AG08395 (cell line): ENCODE results near the gene CST6.

Experiments used
- DNase-seq: peaks from one replicate; pipeline ENCODE4 v3.0.0; 2012; ENCODE audit warnings: mixed read lengths, low spot score

Gene CST6, protein sequence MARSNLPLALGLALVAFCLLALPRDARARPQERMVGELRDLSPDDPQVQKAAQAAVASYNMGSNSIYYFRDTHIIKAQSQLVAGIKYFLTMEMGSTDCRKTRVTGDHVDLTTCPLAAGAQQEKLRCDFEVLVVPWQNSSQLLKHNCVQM

DNA sequence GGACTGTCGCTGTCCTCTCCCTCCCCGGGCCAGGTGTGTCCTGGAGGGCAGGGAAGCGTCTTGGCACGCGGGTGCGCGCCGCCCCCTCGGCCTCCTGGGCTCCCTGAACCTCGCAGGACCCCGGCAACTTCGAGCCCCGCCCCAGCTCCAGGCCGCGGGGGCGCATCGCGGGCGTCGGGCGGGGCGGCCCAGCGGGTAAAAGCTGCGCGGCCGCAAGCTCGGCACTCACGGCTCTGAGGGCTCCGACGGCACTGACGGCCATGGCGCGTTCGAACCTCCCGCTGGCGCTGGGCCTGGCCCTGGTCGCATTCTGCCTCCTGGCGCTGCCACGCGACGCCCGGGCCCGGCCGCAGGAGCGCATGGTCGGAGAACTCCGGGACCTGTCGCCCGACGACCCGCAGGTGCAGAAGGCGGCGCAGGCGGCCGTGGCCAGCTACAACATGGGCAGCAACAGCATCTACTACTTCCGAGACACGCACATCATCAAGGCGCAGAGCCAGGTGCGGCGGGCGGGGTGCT is at the start of gene CST6:
TSS of gene CST6 (plus strand) at position 224 of the 519 bp plus-strand sequence. CDS start at position 261, 37 bp downstream.
- no peak for DNase-seq

DNA sequence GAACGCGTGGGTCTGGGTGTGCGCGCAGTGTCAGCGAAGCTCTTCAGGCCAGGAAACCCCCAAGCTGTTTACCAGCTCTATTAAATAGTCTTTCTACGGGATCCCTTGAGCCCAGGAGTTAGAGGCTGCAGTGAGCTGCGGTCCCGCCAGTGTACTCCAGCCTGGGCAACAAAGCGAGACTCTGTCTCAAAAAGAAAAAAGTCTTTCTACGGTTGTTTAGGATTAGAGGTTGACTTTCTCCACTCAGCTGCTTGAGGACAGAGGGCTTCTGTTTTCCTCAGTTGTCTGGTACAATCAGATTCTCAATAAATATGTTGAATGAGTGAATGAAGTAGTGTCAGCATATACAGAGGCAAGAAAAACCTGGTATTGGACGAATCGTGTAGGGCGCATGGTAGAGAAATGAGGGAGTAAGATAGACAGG is 49.7 kb upstream of the CST6 start:
- no peak for DNase-seq

DNA sequence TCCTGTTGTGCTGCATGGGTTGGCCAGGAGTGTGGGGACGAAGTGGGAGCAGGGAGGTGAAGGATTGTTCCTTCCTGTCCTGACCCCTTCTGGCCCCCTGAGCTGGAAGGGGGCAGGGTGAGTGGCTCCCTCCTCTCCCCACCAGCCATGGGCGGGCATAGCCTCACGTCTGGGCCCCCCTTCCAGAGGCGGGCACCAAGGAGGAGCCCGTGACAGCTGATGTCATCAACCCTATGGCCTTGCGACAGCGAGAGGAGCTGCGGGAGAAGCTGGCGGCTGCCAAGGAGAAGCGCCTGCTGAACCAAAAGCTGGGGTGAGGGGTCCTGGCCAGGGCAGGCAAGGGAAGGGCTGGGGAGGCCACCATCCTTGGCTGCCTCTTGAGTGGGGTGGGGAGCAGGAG is 46.9 kb upstream of the CST6 start:
- no peak for DNase-seq

DNA sequence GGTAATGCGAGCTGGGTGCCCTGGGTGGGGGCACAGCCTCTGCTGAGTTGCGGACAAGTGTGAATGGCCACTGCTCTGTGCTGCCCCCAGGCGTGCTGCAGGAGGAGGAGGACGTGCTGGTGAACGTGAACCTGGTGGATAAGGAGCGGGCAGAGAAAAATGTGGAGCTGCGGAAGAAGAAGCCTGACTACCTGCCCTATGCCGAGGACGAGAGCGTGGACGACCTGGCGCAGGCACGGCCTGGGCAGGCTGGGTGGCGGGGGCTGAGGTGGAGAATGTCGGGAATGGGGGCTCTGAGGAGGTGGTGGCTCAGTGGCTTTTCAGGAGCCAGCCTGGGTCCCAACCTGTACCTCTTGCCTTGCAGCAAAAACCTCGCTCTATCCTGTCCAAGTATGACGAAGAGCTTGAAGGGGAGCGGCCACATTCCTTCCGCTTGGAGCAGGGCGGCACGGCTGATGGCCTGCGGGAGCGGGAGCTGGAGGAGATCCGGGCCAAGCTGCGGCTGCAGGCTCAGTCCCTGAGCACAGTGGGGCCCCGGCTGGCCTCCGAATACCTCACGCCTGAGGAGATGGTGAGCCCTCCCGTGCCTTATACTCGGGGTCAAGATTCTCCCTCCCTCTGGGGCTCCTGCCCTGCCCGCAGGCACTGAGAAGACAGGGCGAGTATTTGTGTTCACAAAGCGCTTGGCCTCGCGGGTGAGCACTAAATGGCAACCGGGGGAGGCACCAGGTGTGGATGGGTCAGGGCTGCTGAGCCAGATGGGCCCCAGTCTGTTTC is 45.6 kb upstream of the CST6 start:
- no peak for DNase-seq

DNA sequence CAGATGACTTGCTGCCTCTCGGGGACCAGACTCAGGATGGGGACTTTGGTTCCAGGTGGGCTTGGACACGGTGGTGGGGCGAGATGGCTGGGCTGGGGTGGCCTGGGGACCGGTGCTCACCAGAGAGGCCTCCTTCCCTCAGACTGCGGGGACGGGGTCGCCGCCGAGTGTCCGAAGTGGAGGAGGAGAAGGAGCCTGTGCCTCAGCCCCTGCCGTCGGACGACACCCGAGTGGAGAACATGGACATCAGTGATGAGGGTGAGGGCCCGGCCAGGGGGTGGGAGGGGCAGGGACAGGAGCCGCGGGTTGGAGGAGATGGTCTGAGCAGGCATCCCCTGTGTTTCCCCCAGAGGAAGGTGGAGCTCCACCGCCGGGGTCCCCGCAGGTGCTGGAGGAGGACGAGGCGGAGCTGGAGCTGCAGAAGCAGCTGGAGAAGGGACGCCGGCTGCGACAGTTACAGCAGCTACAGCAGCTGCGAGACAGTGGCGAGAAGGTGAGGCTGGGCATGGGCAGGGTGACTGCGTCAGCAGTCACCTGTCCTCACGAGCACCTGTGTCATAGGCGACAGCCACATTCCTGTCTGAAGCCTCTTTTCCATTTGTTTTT is 44.4 kb upstream of the CST6 start:
- DNase-seq = no peak

DNA sequence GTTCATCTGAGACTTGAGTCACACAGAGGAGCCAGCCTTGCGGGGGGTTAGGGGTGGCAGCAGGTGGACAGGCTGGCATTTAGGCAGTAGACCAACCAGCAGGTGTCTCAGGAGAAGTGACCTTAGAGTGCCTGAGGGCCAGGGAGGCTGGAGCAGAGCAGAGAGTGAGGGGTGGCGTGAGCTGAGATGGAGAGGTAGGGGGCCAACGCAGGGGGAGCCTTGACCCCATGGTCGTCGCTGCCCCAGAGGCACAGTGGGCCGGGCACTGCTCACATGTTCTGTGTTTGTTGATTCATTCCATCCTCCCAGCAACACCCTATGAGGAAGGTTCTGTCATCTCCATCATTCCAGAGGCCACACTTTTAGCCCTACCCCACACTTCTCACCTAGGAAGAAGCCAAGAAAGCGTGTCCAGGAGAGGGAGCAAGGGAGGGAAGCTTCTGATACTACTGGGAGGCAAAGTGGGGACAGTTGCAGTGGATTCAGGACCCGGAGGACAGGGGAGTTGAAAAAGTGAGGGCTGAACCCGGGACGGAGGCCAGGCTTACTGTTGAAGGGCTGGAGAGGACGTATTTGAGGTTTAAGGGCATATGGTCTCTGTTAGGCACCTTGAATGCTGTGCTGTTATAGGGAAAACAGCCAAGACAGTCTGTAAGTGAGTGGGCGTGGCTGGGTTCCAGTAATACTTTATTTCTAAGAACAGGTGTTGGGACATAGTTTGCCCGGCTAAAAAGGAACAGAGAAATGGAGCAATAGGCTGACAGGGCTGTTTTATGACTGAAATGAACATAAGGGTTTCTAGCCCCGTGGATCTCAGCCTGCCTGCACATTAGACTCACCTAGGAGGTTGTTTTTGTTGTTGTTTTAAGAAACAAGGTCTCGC is 43.0 kb upstream of the CST6 start:
- no peak for DNase-seq

DNA sequence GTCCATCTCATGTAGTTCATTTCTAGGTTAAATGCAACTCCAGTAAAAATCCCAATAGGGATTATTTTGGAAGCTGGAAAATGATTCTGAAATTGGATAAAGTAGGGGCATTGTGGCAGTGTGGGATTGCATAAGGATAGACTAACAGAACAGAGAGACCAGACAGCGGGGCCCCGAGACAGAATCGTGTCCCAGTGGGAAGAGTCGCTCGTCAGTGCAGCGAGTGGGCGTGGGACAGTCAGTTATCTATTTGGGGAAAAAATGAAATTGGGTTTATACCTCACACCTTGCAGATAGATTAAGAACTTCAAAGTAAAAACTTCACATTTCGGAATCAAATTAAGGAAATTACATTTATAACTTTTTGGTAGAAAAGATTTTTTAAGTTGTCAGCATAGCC is 39.7 kb upstream of the CST6 start:
- DNase-seq = no peak

DNA sequence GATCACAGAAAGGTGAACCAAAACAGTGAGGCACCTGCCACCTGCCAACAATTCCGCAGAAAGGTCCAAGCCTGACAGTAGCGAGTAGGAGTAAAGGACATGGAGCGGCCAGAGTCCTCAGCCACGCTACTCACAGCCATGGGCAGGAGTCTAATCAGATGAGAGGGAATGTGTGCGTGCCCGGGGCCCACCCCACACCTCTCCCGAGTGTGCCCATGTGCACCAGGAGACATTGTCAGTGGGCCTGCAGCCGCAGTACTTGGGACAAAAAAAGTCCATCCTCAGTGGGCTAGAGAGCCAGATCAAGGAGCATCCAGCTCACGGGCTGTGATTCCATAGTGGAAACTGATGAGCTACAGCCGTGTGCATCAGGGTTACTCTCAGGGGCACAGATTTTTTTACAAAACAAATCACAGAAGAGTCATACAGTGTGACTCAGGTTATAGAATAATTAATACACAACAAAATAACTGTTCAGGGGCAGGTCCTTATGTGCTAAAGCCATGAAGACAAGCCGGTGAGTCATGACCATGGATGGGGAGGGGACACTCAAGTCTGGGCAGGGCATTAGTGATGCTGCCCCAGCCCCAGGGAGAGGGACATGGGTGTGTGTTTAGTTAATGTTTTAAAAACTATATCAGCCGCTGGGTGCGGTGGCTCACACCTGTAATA is 38.2 kb upstream of the CST6 start:
- DNase-seq = no peak

DNA sequence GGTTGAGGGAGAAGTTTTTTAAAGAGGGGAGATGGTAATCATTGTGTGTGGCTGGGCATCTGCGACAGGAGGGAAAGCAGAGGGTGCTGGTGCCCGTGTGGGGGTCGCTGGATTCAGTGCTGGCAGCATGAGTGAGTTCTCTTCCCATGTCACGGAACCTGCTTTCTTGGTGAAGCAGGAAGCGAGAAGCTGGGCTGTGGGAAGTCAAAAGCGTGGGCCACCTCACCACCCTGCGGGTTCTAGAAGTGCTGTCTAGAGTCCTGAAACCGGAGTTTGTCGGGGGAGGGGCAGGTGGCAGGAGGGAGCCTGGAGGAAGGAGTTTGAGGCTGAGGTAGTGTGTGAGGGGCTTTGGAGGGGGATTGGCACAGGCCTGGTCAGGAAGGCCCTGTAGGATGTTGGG is 36.0 kb upstream of the CST6 start:
- DNase-seq = no peak

DNA sequence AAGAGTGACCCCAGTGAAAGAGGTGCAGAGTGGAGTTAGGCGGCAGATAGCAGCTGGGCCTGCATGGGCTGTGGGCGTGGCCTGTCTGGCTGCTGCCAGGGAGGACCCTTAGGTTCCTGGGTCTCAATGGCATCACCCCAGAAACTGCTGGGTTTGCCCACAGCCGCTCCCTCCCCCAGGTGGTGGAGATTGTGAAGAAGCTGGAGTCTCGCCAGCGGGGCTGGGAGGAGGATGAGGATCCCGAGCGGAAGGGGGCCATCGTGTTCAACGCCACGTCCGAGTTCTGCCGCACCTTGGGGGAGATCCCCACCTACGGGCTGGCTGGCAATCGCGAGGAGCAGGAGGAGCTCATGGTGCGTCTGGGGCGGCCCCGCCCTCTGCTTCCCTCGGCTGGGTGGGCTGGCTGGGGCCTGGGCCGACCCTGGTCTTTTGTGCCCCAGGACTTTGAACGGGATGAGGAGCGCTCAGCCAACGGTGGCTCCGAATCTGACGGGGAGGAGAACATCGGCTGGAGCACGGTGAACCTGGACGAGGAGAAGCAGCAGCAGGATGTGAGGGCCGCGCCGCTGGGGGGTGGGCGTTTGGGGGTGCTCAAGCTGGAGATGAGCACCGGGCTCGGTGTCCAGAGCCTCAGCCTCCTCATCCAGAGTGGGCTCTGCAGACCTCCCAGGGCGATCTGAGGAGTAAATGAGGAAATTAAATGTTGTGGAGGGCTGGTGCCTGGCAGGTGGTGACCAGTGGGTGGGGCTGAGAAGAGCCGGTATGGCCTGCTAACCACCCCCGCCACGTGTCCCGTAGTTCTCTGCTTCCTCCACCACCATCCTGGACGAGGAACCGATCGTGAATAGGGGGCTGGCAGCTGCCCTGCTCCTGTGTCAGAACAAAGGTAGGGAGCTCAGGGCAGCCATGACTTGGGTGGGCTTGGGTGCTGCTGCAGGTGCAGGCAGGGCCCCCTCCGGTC is 35.3 kb upstream of the CST6 start:
- DNase-seq = no peak

DNA sequence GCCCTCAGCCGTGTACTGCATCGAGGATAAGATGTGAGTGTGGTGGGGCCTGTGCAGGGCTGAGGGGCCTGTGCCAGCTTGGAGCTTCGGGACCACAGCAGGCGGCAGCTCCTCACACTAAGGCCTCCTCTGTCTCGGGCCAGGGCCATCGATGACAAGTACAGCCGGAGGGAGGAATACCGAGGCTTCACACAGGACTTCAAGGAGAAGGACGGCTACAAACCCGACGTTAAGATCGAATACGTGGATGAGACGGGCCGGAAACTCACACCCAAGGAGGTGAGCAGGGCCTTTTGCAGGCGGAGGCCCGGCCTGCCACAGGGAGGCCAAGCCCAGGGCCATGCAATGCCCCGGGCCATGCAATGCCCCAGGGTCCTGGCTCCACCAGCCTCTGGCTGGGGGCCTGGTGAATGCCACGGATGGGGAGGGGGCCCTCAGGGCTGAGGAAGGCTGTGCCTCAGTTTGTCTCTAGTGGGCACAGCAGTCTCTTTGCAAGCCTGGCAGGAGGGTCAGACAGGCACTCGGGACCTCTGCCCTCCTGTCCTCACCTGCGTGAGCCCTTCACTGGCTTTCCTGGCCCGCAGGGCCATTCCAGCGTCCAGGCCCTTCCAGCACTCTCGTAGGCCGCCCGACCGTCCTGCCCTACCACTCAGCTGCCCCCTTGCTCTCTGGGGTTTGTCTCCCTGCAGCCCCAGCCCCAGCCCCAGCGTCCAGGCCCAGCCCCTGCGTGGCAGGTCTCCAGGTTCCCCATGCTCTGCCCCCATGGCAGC is 34.0 kb upstream of the CST6 start:
- no peak for DNase-seq

DNA sequence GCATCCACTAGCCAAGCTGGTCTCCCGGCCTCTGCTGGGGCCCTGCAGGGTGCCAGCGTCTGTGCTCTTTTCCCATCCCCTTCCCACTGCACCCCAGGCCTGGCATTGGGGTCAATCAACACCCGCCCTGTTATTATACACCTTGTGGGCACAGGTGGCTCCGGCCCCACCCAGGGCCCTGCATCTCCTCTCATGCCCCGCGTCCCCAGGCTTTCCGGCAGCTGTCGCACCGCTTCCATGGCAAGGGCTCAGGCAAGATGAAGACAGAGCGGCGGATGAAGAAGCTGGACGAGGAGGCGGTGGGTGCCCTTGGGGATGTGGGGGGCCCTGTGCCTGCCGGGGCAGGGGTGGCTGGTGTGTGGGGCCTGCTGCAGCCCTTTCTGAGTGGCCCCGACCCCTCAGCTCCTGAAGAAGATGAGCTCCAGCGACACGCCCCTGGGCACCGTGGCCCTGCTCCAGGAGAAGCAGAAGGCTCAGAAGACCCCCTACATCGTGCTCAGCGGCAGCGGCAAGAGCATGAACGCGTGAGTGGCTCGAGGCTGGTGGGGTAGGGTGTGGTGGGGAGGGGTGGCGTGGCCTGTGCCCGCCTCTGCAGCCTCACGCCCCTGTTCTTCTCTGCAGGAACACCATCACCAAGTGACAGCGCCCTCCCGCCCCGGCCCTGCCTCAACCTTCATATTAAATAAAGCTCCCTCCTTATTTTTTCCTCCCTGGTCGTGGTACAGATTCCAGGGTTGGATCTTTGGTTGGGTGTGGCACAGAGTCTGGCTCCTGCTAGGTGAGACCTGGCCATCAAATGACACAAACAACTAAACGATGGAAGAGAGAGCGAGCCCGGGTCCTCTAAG is 33.2 kb upstream of the CST6 start:
- no peak for DNase-seq

DNA sequence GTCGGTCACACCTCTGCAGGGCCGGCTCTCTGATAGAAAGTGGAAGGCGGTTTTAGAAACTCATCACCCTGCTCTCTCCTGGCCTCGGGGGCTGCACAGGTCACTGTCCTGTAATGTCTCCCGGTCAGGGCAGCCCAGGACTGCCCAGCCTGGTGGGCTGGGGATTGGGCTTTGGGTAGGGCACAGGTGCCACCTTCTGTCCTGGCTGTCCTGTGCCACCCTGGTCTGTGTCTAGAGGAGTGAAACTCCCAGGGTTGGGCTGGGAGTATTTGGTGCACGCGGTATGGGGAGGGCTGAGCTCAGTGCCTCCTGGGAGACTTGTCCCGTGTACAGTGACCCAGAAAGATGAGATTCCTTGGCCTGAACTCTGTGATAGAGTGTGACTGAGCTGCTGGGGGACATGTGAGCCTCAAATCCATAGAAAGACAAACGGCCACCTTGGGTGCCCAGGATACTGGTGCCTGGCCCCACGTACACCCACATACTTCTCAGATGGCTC is 32.5 kb upstream of the CST6 start:
- no peak for DNase-seq

DNA sequence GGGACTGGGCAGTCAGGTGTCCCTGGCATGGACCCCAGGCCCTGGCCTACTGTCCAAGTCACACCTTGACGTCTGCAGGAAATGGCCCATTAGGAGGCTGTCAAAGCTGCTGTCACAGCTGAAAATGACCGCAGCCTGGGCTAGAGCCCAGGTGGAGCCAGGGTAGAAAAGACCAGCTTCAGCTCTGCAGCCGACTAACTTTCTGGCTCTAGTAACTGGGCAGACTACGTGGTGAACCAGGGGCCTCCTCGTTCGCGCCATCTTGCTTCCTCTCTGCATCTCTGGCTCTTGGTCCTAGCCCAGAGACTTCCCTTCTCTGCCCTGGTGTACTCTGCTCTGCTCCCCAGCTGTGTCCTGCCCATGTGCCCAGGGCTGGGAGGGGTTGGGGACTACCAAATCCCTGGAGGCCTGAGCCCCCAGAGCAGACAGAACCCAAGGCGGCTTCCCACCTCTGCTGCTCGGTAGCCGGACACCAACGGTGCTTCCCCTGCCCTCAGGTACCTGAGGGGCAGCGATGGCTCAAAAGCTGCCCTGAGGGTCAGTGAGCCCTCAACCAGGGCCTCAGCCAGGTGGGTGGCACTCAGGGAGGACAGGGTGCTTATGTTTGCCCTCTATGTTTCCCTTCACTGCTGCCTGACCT is 30.6 kb upstream of the CST6 start:
- DNase-seq = no peak

DNA sequence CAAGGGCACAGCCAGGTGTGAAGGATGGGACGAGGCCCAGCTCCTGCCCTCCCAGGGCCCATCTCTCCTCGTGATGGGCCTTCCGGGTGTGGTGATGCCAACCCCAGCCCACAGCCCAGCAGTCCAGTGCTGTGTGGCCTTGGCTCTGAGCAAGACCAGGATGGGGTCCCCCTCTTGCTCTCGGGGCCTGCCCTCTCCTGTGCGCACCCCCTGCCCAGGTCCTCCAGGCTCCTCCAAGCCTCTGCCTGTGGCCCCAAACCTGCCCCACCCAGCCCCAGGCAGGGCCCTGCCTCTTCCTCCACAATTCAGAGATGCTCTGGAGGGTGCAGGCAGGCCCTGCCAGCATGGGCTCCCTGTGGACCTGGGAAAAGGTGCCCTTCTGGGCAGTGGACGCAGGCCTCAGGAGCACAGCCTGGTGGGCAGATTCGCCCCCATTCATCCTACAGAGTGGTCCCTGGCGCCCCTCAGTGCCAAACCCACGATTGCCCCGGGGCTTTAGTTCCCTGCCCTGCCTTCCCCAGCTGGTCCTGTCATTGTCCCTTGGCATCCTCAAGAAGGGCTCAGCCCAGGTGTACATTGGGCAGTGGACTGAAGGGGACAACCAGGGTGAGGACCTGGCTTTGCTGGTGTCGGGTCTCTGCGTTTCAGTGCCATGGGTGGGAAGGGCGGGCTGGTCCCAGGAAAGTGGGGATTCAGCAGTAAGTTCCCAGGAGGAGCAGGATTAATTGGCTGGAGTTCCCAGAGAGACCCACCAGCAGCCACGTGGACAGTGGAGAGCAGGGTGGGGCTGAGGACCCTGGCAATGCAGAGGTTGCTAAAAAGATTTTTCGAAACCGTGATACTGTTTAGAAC is 29.6 kb upstream of the CST6 start:
- no peak for DNase-seq

DNA sequence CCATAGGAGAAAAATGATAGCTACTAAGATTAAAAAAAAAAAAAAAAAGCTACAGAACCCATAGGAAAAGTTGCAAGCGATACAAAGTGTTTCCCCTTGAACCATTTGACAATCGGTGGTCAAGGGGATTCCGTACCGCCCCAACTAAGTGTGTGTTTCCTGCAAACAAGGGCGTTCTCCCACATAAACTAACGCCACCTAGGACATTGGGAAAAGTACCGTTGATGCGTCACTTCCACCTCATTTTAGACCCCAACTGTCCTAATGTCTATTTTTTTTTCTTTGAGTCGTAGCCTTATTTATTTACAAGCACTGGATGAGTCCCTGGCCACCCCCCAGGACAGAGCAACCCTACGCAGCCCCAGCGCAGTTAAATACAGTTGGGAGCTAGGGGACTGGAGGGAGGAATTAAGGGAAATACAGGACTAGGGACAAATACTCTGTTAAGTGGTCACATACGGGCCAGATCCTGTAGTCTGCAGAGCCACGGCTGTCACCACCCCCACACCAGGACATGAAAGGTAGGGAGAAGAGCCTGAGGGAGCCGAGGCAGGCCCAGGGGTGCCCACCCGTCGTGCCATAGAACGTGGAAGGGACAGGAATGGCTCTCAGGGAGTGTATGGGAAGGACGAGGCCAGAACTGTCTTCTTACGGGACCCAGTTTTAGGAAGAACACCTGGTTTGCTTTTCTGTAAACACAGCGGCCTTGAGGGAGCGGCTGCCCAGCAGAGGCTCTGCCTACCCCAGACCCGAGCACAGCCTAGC is 28.8 kb upstream of the CST6 start:
- no peak for DNase-seq
